Effector memory CD4-positive, alpha-beta T cell (primary cell): Measurements from ENCODE around the gene PITHD1.

Experiments
- DNase-seq, 3 donors: peaks; one replicate each; pipeline ENCODE4 v3.0.0-alpha.2; 2020
- H3K27ac ChIP-seq: 2 replicates; pipeline ENCODE4 v1.7.0; 2013; ENCODE audit warnings: mild to moderate bottlenecking, low read length, moderate library complexity; ENCODE audit not compliant: insufficient read depth, poor library complexity, severe bottlenecking
- H3K27me3 ChIP-seq: replicated peaks from 2 replicates; pipeline ENCODE4 v1.7.0; 2013; ENCODE audit warnings: mild to moderate bottlenecking, low read length; ENCODE audit not compliant: insufficient read depth, control insufficient read depth, poor library complexity, severe bottlenecking
- H3K36me3 ChIP-seq: 2 replicates; pipeline ENCODE4 v1.7.0; 2013; ENCODE audit warnings: mild to moderate bottlenecking, low read length, moderate library complexity; ENCODE audit not compliant: control insufficient read depth, insufficient read depth
- H3K4me1 ChIP-seq: 2 replicates; pipeline ENCODE4 v1.7.0; 2013; ENCODE audit warnings: low read length, mild to moderate bottlenecking; ENCODE audit not compliant: control insufficient read depth, insufficient read depth, poor library complexity, severe bottlenecking
- H3K4me3 ChIP-seq: 2 replicates; pipeline ENCODE4 v1.7.0; 2013; ENCODE audit warnings: low read length, low read depth, mild to moderate bottlenecking; ENCODE audit not compliant: insufficient read depth, poor library complexity, severe bottlenecking
- H3K9me3 ChIP-seq: 2 replicates; pipeline ENCODE4 v1.7.0; 2013; ENCODE audit warnings: mild to moderate bottlenecking, low read length, moderate library complexity; ENCODE audit not compliant: control insufficient read depth

The PITHD1 gene

DNA sequence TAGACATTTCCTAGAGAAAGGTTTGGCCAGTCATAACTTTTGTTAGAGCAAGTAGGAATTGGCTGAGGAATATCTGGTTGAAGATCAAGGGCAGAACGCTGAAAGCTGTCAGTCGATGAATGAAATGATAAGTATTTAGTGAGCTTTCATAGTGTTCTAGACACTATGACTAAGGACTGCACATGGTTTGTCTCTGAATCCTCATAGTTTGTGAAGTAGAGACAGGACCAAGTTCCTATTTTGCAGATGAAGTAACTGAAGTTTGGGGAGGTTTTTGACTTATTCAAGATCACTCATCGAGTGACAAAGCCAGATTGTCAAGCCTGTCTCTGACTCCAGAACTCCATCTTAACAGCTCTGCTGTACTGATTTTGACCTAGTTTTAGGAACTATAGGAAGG is 30.2 kb upstream of the PITHD1 start:
- DNase-seq: no peak
- Histone ChIP-seq H3K4me1 (peaks cover 15% of the 10 kb centered on the region), H3K27me3 (no peaks in the 10 kb centered on the region), H3K4me3 (no peak overlapping the region), H3K27ac (no peak overlapping the region), H3K36me3 (peaks cover 43% of the 10 kb centered on the region), H3K9me3 (no peaks in the 10 kb centered on the region)

DNA sequence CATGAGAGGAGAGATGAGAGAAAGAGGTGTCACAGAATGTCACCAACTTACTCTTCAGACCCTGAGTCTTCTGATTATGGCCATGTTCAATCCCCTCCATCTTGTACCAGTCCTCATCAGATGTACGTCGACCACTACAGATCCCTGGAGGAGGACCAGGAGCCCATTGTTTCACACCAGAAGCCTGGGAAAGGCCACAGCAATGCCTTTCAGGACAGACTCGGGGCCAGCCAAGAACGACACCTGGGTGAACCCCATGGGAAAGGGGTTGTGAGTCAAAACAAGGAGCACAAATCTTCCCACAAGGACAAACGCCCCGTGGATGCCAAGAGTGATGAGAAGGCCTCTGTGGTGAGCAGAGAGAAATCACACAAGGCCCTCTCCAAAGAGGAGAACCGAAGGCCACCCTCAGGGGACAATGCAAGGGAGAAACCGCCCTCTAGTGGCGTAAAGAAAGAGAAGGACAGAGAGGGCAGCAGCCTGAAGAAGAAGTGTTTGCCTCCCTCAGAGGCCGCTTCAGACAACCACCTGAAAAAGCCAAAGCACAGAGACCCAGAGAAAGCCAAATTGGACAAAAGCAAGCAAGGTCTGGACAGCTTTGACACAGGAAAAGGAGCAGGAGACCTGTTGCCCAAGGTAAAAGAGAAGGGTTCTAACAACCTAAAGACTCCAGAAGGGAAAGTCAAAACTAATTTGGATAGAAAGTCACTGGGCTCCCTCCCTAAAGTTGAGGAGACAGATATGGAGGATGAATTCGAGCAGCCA is 27.0 kb upstream of the PITHD1 start:
- Histone ChIP-seq H3K4me1 (peaks cover 5% of the 10 kb centered on the region), H3K4me3 (no peak overlapping the region), H3K27me3 (no peaks in the 10 kb centered on the region), H3K9me3 (no peaks in the 10 kb centered on the region), H3K27ac (no peak overlapping the region), H3K36me3 (peaks cover 75% of the 10 kb centered on the region)
- DNase-seq: peak in 1 of 3 donors; percentile 6

GRCh38 chr1:23751815-23752200 is 26.4 kb upstream of the PITHD1 start:
- no peak for DNase-seq
- no peak overlapping the region for H3K27ac ChIP-seq
- no peaks in the 10 kb centered on the region for H3K27me3 ChIP-seq
- no peaks in the 10 kb centered on the region for H3K9me3 ChIP-seq
- peaks cover 5% of the 10 kb centered on the region for H3K4me1 ChIP-seq
- peaks cover 81% of the 10 kb centered on the region for H3K36me3 ChIP-seq
- H3K4me3 ChIP-seq: no peak overlapping the region

DNA sequence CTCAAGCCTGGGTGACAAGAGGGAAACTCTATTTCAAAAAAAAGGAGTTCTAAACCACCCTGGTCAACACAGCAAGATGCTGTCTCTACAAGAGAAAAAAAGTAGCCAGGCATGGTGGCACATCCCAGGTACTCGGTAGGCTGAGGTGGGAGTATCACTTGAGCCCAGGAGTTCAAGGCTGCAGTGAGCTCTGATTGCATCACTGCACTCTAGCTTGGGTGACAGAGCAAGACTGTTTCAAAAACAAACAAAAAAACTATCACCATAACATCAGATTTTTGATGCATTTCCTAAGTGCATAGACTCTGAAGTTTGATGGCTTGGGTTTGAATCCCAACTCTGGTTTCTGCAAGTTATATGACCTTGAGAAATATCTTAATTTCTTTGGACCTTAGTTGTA is 25.3 kb upstream of the PITHD1 start:
- H3K27ac ChIP-seq: no peak overlapping the region

GRCh38 chr1:23756676-23757075 is 21.5 kb upstream of the PITHD1 start:
- no peak overlapping the region for H3K4me3 ChIP-seq
- no peak overlapping the region for H3K27ac ChIP-seq
- H3K36me3 ChIP-seq: peaks cover 90% of the 10 kb centered on the region
- no peaks in the 10 kb centered on the region for H3K27me3 ChIP-seq
- no peak for DNase-seq
- H3K9me3 ChIP-seq: no peaks in the 10 kb centered on the region
- no peaks in the 10 kb centered on the region for H3K4me1 ChIP-seq

More for the DNA sequence above, 25.3 kb upstream of the PITHD1 start:
- H3K4me3 ChIP-seq: no peak overlapping the region
- DNase-seq: no peak
- H3K36me3 ChIP-seq: peaks cover 92% of the 10 kb centered on the region
- H3K4me1 ChIP-seq: peaks cover 5% of the 10 kb centered on the region
- no peaks in the 10 kb centered on the region for H3K27me3 ChIP-seq
- H3K9me3 ChIP-seq: no peaks in the 10 kb centered on the region

DNA sequence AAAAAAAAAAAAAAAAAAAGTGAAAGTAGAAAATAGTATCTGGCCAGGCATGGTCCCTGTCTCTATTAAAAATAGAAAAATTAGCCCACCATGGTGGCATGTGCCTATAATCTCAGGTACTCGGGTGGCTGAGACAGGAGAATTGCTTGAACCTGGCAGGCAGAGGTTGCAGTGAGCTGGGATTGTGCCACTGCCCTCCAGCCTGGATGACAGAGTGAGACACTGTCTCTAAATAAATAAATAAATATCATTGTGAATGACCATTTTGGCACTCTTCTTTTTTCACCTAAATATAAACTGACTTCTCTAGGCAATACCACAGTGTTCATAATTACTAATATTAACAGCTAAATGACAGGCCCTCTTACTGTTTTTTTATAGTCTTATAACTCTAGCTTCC is 20.4 kb upstream of the PITHD1 start:
- no peaks in the 10 kb centered on the region for H3K4me1 ChIP-seq
- peaks cover 80% of the 10 kb centered on the region for H3K36me3 ChIP-seq
- H3K27me3 ChIP-seq: no peaks in the 10 kb centered on the region
- no peaks in the 10 kb centered on the region for H3K9me3 ChIP-seq
- no peak overlapping the region for H3K27ac ChIP-seq
- no peak for DNase-seq
- H3K4me3 ChIP-seq: no peak overlapping the region

- H3K4me3 ChIP-seq: no peak overlapping the region
- H3K27me3 ChIP-seq: no peaks in the 10 kb centered on the region
- H3K4me1 ChIP-seq: no peaks in the 10 kb centered on the region
- peaks cover 66% of the 10 kb centered on the region for H3K36me3 ChIP-seq
- no peaks in the 10 kb centered on the region for H3K9me3 ChIP-seq
- DNase-seq: no peak
- H3K27ac ChIP-seq: no peak overlapping the region
These were observed 18.9 kb upstream of the PITHD1 start for GRCh38 chr1:23759277-23759676.

GRCh38 chr1:23763041-23763577 is 15.1 kb upstream of the PITHD1 start:
- Histone ChIP-seq H3K4me1 (no peaks in the 10 kb centered on the region), H3K4me3 (no peak overlapping the region), H3K36me3 (peaks cover 28% of the 10 kb centered on the region), H3K27ac (no peak overlapping the region), H3K9me3 (no peaks in the 10 kb centered on the region), H3K27me3 (no peaks in the 10 kb centered on the region)
- no peak for DNase-seq

DNA sequence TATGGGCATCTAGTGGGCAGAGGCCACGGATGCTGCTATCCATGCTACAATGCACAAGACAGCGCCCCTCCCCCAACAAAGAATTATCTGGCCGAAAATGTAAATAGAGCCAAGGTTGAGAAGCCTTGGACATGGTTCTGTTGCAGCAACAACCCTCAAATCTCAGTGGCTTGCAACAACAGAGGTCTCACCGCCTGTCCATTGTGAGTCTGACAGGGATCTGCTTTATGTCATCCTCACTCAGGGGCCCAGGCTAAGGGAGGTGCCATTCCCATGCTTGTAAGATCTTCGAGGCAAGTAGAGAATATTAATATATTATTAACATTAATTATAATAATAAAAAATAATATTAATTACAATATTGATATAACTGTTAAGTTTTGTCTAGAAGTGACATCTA is 9.5 kb upstream of the PITHD1 start:
- Histone ChIP-seq H3K4me1 (peaks cover 3% of the 10 kb centered on the region), H3K4me3 (no peak overlapping the region), H3K36me3 (no peaks in the 10 kb centered on the region), H3K9me3 (no peaks in the 10 kb centered on the region), H3K27ac (no peak overlapping the region), H3K27me3 (no peaks in the 10 kb centered on the region)
- DNase-seq: no peak

DNA sequence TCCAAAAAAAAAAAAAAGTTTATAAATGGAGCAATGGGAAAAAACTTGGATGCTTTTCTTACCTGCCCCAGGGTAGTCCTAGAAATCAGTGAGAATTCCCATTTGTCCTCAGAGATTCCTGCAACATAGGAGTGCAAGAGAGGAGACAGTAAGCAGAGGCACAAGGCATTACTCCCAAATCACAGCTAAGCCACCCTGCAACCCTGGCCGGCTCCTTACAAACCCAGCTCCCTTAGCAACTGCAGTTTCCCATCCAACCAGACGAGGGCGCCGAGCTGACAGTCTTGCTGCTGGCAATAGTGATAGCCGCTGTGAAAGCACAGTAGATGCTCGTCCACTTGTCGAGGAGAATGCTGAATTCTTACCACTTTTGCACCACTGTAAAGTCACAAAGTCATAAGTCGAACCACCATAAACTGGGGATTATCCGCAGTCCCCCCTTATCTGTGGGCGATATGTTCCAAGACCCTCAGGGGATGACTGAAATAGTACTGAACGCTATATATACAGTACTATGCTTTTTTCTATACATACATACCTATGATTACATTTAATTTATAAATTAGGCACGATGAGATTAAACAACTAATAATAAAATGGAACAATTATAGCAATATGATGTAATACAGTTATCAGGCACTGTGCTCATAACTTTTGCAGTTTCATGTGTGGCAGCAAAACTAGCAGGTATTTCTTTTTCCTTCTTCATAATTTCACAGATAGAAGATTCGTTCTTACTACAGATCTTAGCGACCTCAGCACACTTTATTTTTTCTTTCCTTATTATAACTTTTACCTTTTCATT is 6.0 kb upstream of the PITHD1 start:
- Histone ChIP-seq H3K4me1 (peaks cover 3% of the 10 kb centered on the region), H3K36me3 (no peaks in the 10 kb centered on the region), H3K4me3 (no peak overlapping the region), H3K27ac (no peak overlapping the region), H3K9me3 (no peaks in the 10 kb centered on the region), H3K27me3 (no peaks in the 10 kb centered on the region)
- DNase-seq: peak; percentile 60 to 73 (median 70)
